T-helper 22 cell (primary cell): ENCODE data around the gene ACTL6A.
"Not testable (repeated sequence)": the region's sequence is repeated elsewhere in the genome, so short reads cannot be mapped to it uniquely, and the experiment has no call there.

Experiments used
- DNase-seq: peaks from one replicate; pipeline ENCODE4 v3.0.0-alpha.2; 2020; ENCODE audit warnings: low read depth

Gene ACTL6A

GRCh38 chr3:179562591-179563270 is at the start of gene ACTL6A:
Gene ACTL6A (plus strand): TSS chr3:179562926. CDS start chr3:179563093, 167 bp downstream.
- DNase-seq = peak; percentile 98

- DNase-seq = no peak
These were observed 48.9 kb upstream of the ACTL6A start for GRCh38 chr3:179513862-179514261.

GRCh38 chr3:179516461-179517251 is 46.1 kb upstream of the ACTL6A start:
- not testable (repeated sequence) for DNase-seq

- DNase-seq = no peak
These were observed 36.2 kb upstream of the ACTL6A start for GRCh38 chr3:179526482-179526881.

- no peak for DNase-seq
These were observed 35.7 kb upstream of the ACTL6A start for GRCh38 chr3:179526989-179527391.

GRCh38 chr3:179528772-179529171 is 34.0 kb upstream of the ACTL6A start:
- DNase-seq = no peak

- no peak for DNase-seq
These were observed 31.1 kb upstream of the ACTL6A start for GRCh38 chr3:179531576-179531975.

GRCh38 chr3:179533274-179533673 is 29.5 kb upstream of the ACTL6A start:
- no peak for DNase-seq

- DNase-seq = no peak
These were observed 26.5 kb upstream of the ACTL6A start for GRCh38 chr3:179536256-179536655.

GRCh38 chr3:179541094-179541493 is 21.6 kb upstream of the ACTL6A start:
- no peak for DNase-seq

- no peak for DNase-seq
These were observed 21.1 kb upstream of the ACTL6A start for GRCh38 chr3:179541596-179541995.

- no peak for DNase-seq
These were observed 20.4 kb upstream of the ACTL6A start for GRCh38 chr3:179542375-179542774.

- DNase-seq = no peak
These were observed 17.6 kb upstream of the ACTL6A start for GRCh38 chr3:179544981-179545645.

GRCh38 chr3:179546814-179547241 is 15.9 kb upstream of the ACTL6A start:
- no peak for DNase-seq

- no peak for DNase-seq
These were observed 11.2 kb upstream of the ACTL6A start for GRCh38 chr3:179551349-179552105.

GRCh38 chr3:179558742-179559364 is 3.9 kb upstream of the ACTL6A start:
- no peak for DNase-seq

GRCh38 chr3:179560791-179561190 is 1.9 kb upstream of the ACTL6A start:
- no peak for DNase-seq

- peak; percentile 53 for DNase-seq
These were observed 601 bp downstream of the ACTL6A start for GRCh38 chr3:179563271-179563783.

GRCh38 chr3:179565496-179565895 is 2.8 kb downstream of the ACTL6A start:
- DNase-seq = no peak

GRCh38 chr3:179580992-179581391 is 18.3 kb downstream of the ACTL6A start:
- no peak for DNase-seq

- no peak for DNase-seq
These were observed 26.4 kb downstream of the ACTL6A start for GRCh38 chr3:179589143-179589542.
